Measurements from ENCODE around the gene DCAF4. TPM values are rescaled to one million over a fixed set of nuclear protein-coding genes. Genes with fewer than 3 reads are reported as not detected.

Gene DCAF4
- total RNA-seq, 2 donors from 2014 or later = 8.3 to 11.3 TPM

GRCh38 chr14:72904218-72904617 is 22.0 kb upstream of the DCAF4 start:
- intact Hi-C loops (cut with DNase I) = loop anchor here (2.0 kb wide), 1 partner anchor 387 kb away; no protein-coding TSS in a partner anchor
- TF ChIP-seq CTCF (IDR thresholded peaks at IDR 0.05) = no peak

GRCh38 chr14:72904840-72905561 is 21.3 kb upstream of the DCAF4 start:
- intact Hi-C loops (cut with DNase I) = loop anchor here (2.0 kb wide), 1 partner anchor 388 kb away; no protein-coding TSS in a partner anchor

More at GRCh38 chr14:72904218-72904617, 22.0 kb upstream of the DCAF4 start:
- H3K27ac ChIP-seq = no peak overlapping the region
- no peaks in the 10 kb centered on the region for H3K36me3 ChIP-seq
- H3K9ac ChIP-seq (ENCODE audit: low read depth in 2 of 2, low read length in 2 of 2) = no peak overlapping the region
- H3K4me3 ChIP-seq = no peak overlapping the region
- H3K27me3 ChIP-seq = no peaks in the 10 kb centered on the region
- H3K4me1 ChIP-seq = no peaks in the 10 kb centered on the region
- no peak for DNase-seq
- no peaks in the 10 kb centered on the region for H3K9me3 ChIP-seq

GRCh38 chr14:72906316-72906715 is 19.9 kb upstream of the DCAF4 start:
- Histone ChIP-seq H3K27me3 (no peaks in the 10 kb centered on the region), H3K9me3 (no peaks in the 10 kb centered on the region), H3K4me1 (no peaks in the 10 kb centered on the region), H3K27ac (no peak overlapping the region), H3K4me3 (no peak overlapping the region), H3K9ac (ENCODE audit: low read depth in 2 of 2, low read length in 2 of 2) (no peak overlapping the region), H3K36me3 (no peaks in the 10 kb centered on the region)
- no peak for DNase-seq
- intact Hi-C loops (cut with DNase I) = no loop called here
- no peak for TF ChIP-seq CTCF (IDR thresholded peaks at IDR 0.05)

More at GRCh38 chr14:72904840-72905561, 21.3 kb upstream of the DCAF4 start:
- no peak overlapping the region for H3K9ac ChIP-seq (ENCODE audit: low read depth in 2 of 2, low read length in 2 of 2)
- peak; percentile 88 for TF ChIP-seq CTCF (IDR thresholded peaks at IDR 0.05)
- H3K9me3 ChIP-seq = no peaks in the 10 kb centered on the region
- DNase-seq = peak; percentile 69
- no peaks in the 10 kb centered on the region for H3K36me3 ChIP-seq
- H3K4me1 ChIP-seq = no peaks in the 10 kb centered on the region
- no peaks in the 10 kb centered on the region for H3K27me3 ChIP-seq
- no peak overlapping the region for H3K4me3 ChIP-seq
- H3K27ac ChIP-seq = no peak overlapping the region

- H3K9me3 ChIP-seq = no peaks in the 10 kb centered on the region
- H3K4me3 ChIP-seq = no peak overlapping the region
- no peaks in the 10 kb centered on the region for H3K4me1 ChIP-seq
- TF ChIP-seq CTCF (IDR thresholded peaks at IDR 0.05) = no peak
- intact Hi-C loops (cut with DNase I) = no loop called here
- DNase-seq = peak; percentile 31
- no peaks in the 10 kb centered on the region for H3K36me3 ChIP-seq
- peak overlapping the region in 1 of 2 donors; percentile 28 for H3K9ac ChIP-seq (ENCODE audit: low read depth in 2 of 2, low read length in 2 of 2)
- no peaks in the 10 kb centered on the region for H3K27me3 ChIP-seq
- no peak overlapping the region for H3K27ac ChIP-seq
Observed at GRCh38 chr14:72906879-72907278, 19.4 kb upstream of the DCAF4 start.

- H3K9me3 ChIP-seq = no peaks in the 10 kb centered on the region
- DNase-seq = no peak
- TF ChIP-seq CTCF (IDR thresholded peaks at IDR 0.05) = no peak
- intact Hi-C loops (cut with DNase I) = no loop called here
- H3K27ac ChIP-seq = no peak overlapping the region
- H3K4me3 ChIP-seq = no peak overlapping the region
- H3K27me3 ChIP-seq = no peaks in the 10 kb centered on the region
- no peaks in the 10 kb centered on the region for H3K36me3 ChIP-seq
- H3K9ac ChIP-seq (ENCODE audit: low read depth in 2 of 2, low read length in 2 of 2) = no peak overlapping the region
- no peaks in the 10 kb centered on the region for H3K4me1 ChIP-seq
Observed at GRCh38 chr14:72907886-72908285, 18.4 kb upstream of the DCAF4 start.

All from colonic mucosa (tissue), 4 donors.